K562 (cell line): ENCODE measurements around the gene SIRT2. TPM values are rescaled to one million over a fixed set of nuclear protein-coding genes. Genes with fewer than 3 reads are reported as not detected.

ENCODE experiments used
- CAMTA2 ChIP-seq: fragments of 250-450 bp; sonication (Bioruptor Pico); conservative IDR thresholded peaks from 2 replicates; pipeline ENCODE4 v1.5.1; 2022
- CCNT2 ChIP-seq: IDR thresholded peaks from 2 replicates; pipeline ENCODE4 v1.6.1; 2011; ENCODE audit warnings: borderline replicate concordance, low read depth, mild to moderate bottlenecking, moderate library complexity, mixed read lengths, low read length; ENCODE audit not compliant: insufficient read length; ENCODE audit errors: extremely low read depth
- FOXM1 ChIP-seq, 2 experiments: fragments of 450-650 bp in 1 of 2; sonication (generic) in 1 of 2; formaldehyde crosslinking in 1 of 2; IDR thresholded peaks; 2 replicates each; pipeline versions ENCODE4 v1.6.1 to v1.9.0; 2017 to 2022; ENCODE audit warnings: low read depth in 2 of 2, mild to moderate bottlenecking in 2 of 2, missing genetic modification reagents in 1 of 2, moderate library complexity in 1 of 2
- GTF2F1 ChIP-seq: IDR thresholded peaks from 2 replicates; pipeline ENCODE4 v1.6.1; 2011; ENCODE audit warnings: low read depth, low read length, improper control_type of control experiment
- ILF3 ChIP-seq: fragments of 450-650 bp; IDR thresholded peaks from 2 replicates; pipeline ENCODE4 v1.6.1; 2018; ENCODE audit warnings: antibody characterized with exemption, mild to moderate bottlenecking, moderate library complexity, borderline replicate concordance
- MAFK ChIP-seq: IDR thresholded peaks from 2 replicates; pipeline ENCODE4 v1.6.1; 2011; ENCODE audit warnings: low read length, improper control_type of control experiment
- MECOM ChIP-seq: fragments of 250-450 bp; sonication (Bioruptor Pico); IDR thresholded peaks from 2 replicates; pipeline ENCODE4 v1.8.0; 2022; ENCODE audit warnings: inconsistent platforms
- RBM34 ChIP-seq: fragments of 200-400 bp; formaldehyde crosslinking; IDR thresholded peaks from 2 replicates; pipeline ENCODE4 v1.6.1; 2018; ENCODE audit warnings: low read length, borderline replicate concordance; ENCODE audit not compliant: insufficient read depth
- TRIM24 ChIP-seq, 2 experiments: fragments of 450-650 bp; IDR thresholded peaks; 2 replicates each; pipeline ENCODE4 v1.6.1; 2016
- TSC22D4 ChIP-seq: fragments of 450-650 bp; IDR thresholded peaks from 2 replicates; pipeline ENCODE4 v1.6.1; 2016; ENCODE audit warnings: missing genetic modification characterization, missing biosample characterization, control low read depth
- ZBTB1 ChIP-seq: sonication (generic); formaldehyde crosslinking; IDR thresholded peaks from 2 replicates; pipeline ENCODE4 v1.8.1; 2023; ENCODE audit warnings: missing genetic modification reagents, low read depth, mild to moderate bottlenecking, borderline replicate concordance
- ZNF354B ChIP-seq: fragments of 250-450 bp; sonication (Bioruptor Pico); IDR thresholded peaks from 2 replicates; pipeline ENCODE4 v1.4.0; 2020
- ZNF696 ChIP-seq: fragments of 250-450 bp; sonication (Bioruptor Pico); conservative IDR thresholded peaks from 2 replicates; pipeline ENCODE4 v1.4.0; 2020; ENCODE audit warnings: mild to moderate bottlenecking, moderate library complexity
- polyA plus RNA-seq, 8 experiments: library from polyadenylated mRNA; depleted of rRNA in 4 of 8; stranded (reverse) in 5 of 8; unstranded in 3 of 8; fragments of >200 nt; fragmentation: Nextera tagmentation in 2 of 8; fragmentation: Illumina TruSeq in 1 of 8; extraction: Ambion mirVana in 2 of 8; extraction: Trizol in 1 of 8; gene quantifications; 2 replicates each; pipeline versions ENCODE4 v1.2.1 to v1.2.3, GENCODE V29; 2011 to 2014; ENCODE audit warnings: inconsistent platforms in 1 of 8, missing spikeins in 1 of 8
- total RNA-seq, 7 experiments: library from RNA; depleted of rRNA in 6 of 7; stranded (reverse); fragments of >200 nt in 6 of 7; fragmentation: Illumina TruSeq in 2 of 7; extraction: Trizol in 2 of 7; gene quantifications; 2 replicates each; pipeline versions ENCODE4 v1.2.1 to v1.2.3, GENCODE V29; 2011 to 2021; ENCODE audit warnings: low replicate concordance in 1 of 7
- TF ChIP-seq, protein P1 (sequence below): fragments of 450-650 bp; formaldehyde crosslinking; IDR thresholded peaks from 2 replicates; pipeline ENCODE4 v1.4.0; 2020; ENCODE audit warnings: mild to moderate bottlenecking, moderate library complexity
- TF ChIP-seq, protein P2 (sequence below): fragments of 450-650 bp; formaldehyde crosslinking; IDR thresholded peaks from 2 replicates; pipeline ENCODE4 v1.4.0; 2020; ENCODE audit warnings: mild to moderate bottlenecking
- TF ChIP-seq, protein P3 (sequence below), 2 experiments: fragments of 200-800 bp in 1 of 2; sonication (Bioruptor generic) in 1 of 2; sonication (generic) in 1 of 2; formaldehyde crosslinking in 1 of 2; IDR thresholded peaks in 1 of 2; conservative IDR thresholded peaks in 1 of 2; 2 replicates each; pipeline versions ENCODE4 v1.5.0 to v1.6.1; 2016 to 2020; ENCODE audit warnings: missing compliant biosample characterization in 1 of 2, missing genetic modification characterization in 1 of 2, missing genetic modification reagents in 1 of 2
- TF ChIP-seq, protein P4 (sequence below): sonication (generic); formaldehyde crosslinking; IDR thresholded peaks from 2 replicates; pipeline ENCODE4 v1.8.0; 2023; ENCODE audit warnings: missing genetic modification reagents, mild to moderate bottlenecking, borderline replicate concordance

SIRT2 gene
- total and polyA plus RNA-seq, 9 of the 15 experiments (the other 6 are each of a cell fraction or from before 2014, with no cell fraction given): 2.3 to 35.2 (median 22.9) TPM

DNA sequence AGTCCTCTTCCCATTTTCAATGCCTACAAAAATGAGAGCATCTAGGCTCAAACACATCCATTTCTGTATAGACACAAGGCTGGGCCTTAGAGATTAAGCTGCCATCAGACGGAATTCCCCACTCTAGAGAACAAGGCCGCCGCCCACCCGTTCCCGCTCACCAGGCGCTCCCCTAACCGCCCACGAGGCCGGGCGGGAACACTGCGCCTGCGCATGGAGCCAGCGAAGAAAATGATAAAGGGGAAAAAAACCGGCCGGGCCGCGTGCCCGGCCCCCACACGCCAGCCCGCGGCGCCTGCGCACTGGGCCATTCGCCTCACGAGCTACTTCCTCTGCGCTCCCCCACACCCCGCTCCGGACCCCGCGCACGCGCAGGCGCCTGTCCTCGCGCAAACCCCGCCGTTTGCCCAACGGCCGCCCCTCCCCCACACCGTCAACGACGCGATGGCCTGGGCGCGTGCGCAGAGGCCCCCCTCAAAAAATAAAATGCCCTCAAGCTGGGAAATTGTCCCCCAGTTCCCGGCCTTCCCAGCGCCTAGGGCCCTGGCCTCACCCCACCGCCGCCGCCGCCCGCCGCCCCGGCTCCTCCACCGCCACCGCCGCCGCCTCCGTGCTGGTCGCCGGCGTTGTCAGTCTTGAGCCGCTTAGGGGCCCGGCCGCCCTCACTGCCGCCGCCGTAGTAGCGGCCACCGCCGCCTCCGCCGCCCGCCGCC is 50.1 kb downstream of the SIRT2 start (continued):
- TF ChIP-seq FOXM1 (IDR thresholded peaks at IDR 0.05; ENCODE audit: low read depth) (no peak), FOXM1 (CRISPR knock-in tag; IDR thresholded peaks at IDR 0.05; ENCODE audit: low read depth) (peak; percentile 58; the same call in 1 of the 2 replicates), GTF2F1 (no peak), ZBTB1 (CRISPR knock-in tag) (peak; percentile 59; the same call in 1 of the 2 replicates), CCNT2 (peak; percentile 97), TRIM24 (IDR thresholded peaks at IDR 0.05) (0 out of 4 replicates have a peak, but pooled peaks of 1 of the 2 experiments have one; percentile 4), TSC22D4 (tag) (no peak), ILF3 (no peak), CAMTA2 (CRISPR knock-in tag) (0 out of 2 replicates have a peak, but pooled peaks have one; percentile 42), RBM34 (no peak), ZNF354B (CRISPR knock-in tag) (no peak), MAFK (peak; percentile 8; the same call in 1 of the 2 replicates), MECOM (no peak), ZNF696 (CRISPR knock-in tag) (no peak)
- TF ChIP-seq, protein P1, sequence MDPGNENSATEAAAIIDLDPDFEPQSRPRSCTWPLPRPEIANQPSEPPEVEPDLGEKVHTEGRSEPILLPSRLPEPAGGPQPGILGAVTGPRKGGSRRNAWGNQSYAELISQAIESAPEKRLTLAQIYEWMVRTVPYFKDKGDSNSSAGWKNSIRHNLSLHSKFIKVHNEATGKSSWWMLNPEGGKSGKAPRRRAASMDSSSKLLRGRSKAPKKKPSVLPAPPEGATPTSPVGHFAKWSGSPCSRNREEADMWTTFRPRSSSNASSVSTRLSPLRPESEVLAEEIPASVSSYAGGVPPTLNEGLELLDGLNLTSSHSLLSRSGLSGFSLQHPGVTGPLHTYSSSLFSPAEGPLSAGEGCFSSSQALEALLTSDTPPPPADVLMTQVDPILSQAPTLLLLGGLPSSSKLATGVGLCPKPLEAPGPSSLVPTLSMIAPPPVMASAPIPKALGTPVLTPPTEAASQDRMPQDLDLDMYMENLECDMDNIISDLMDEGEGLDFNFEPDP: 0 out of 2 replicates have a peak, but pooled peaks have one; percentile 12
- TF ChIP-seq, protein P2, sequence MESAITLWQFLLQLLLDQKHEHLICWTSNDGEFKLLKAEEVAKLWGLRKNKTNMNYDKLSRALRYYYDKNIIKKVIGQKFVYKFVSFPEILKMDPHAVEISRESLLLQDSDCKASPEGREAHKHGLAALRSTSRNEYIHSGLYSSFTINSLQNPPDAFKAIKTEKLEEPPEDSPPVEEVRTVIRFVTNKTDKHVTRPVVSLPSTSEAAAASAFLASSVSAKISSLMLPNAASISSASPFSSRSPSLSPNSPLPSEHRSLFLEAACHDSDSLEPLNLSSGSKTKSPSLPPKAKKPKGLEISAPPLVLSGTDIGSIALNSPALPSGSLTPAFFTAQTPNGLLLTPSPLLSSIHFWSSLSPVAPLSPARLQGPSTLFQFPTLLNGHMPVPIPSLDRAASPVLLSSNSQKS (CRISPR knock-in tag): no peak
- TF ChIP-seq, protein P3, sequence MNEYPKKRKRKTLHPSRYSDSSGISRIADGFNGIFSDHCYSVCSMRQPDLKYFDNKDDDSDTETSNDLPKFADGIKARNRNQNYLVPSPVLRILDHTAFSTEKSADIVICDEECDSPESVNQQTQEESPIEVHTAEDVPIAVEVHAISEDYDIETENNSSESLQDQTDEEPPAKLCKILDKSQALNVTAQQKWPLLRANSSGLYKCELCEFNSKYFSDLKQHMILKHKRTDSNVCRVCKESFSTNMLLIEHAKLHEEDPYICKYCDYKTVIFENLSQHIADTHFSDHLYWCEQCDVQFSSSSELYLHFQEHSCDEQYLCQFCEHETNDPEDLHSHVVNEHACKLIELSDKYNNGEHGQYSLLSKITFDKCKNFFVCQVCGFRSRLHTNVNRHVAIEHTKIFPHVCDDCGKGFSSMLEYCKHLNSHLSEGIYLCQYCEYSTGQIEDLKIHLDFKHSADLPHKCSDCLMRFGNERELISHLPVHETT (CRISPR knock-in tag; conservative IDR thresholded peaks at IDR 0.05 in 1 of 2, IDR thresholded peaks at IDR 0.05 in 1 of 2): peak in 1 of 2 experiments; percentile 90; a peak in 2 of 4 replicates
- TF ChIP-seq, protein P4, sequence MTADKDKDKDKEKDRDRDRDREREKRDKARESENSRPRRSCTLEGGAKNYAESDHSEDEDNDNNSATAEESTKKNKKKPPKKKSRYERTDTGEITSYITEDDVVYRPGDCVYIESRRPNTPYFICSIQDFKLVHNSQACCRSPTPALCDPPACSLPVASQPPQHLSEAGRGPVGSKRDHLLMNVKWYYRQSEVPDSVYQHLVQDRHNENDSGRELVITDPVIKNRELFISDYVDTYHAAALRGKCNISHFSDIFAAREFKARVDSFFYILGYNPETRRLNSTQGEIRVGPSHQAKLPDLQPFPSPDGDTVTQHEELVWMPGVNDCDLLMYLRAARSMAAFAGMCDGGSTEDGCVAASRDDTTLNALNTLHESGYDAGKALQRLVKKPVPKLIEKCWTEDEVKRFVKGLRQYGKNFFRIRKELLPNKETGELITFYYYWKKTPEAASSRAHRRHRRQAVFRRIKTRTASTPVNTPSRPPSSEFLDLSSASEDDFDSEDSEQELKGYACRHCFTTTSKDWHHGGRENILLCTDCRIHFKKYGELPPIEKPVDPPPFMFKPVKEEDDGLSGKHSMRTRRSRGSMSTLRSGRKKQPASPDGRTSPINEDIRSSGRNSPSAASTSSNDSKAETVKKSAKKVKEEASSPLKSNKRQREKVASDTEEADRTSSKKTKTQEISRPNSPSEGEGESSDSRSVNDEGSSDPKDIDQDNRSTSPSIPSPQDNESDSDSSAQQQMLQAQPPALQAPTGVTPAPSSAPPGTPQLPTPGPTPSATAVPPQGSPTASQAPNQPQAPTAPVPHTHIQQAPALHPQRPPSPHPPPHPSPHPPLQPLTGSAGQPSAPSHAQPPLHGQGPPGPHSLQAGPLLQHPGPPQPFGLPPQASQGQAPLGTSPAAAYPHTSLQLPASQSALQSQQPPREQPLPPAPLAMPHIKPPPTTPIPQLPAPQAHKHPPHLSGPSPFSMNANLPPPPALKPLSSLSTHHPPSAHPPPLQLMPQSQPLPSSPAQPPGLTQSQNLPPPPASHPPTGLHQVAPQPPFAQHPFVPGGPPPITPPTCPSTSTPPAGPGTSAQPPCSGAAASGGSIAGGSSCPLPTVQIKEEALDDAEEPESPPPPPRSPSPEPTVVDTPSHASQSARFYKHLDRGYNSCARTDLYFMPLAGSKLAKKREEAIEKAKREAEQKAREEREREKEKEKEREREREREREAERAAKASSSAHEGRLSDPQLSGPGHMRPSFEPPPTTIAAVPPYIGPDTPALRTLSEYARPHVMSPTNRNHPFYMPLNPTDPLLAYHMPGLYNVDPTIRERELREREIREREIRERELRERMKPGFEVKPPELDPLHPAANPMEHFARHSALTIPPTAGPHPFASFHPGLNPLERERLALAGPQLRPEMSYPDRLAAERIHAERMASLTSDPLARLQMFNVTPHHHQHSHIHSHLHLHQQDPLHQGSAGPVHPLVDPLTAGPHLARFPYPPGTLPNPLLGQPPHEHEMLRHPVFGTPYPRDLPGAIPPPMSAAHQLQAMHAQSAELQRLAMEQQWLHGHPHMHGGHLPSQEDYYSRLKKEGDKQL (CRISPR knock-in tag): no peak
